SK-MEL-5 (cell line): ENCODE results near the gene PI4K2A. TPM values are rescaled to one million over a fixed set of nuclear protein-coding genes. Genes with fewer than 3 reads are reported as not detected.
A peak's percentile ranks its signal among the peaks of the same experiment; 100 is the strongest.
"Not testable (repeated sequence)": the region's sequence is repeated elsewhere in the genome, so short reads cannot be mapped to it uniquely, and the experiment has no call there.

Experiments
- DNase-seq: peaks from one replicate; pipeline ENCODE4 v3.0.0-alpha.2; 2016; ENCODE audit warnings: low read depth, low spot score
- in situ Hi-C: cut with HindIII; loops from 2 replicates; pipeline ENCODE4 v1.10.0; 2016; ENCODE audit warnings: low sequenced_read_pairs, high pct_unique_total_duplicates, low pct_unique_long_range_greater_than_20kb
- total RNA-seq: library from RNA; depleted of rRNA; stranded (reverse); fragments of >200 nt; shearing (Covaris generic); gene quantifications from 2 replicates; pipeline ENCODE4 v1.2.3, GENCODE V29; 2014

The PI4K2A gene
- total RNA-seq, 1 experiment from 2014 or later: 15.3 TPM

DNA sequence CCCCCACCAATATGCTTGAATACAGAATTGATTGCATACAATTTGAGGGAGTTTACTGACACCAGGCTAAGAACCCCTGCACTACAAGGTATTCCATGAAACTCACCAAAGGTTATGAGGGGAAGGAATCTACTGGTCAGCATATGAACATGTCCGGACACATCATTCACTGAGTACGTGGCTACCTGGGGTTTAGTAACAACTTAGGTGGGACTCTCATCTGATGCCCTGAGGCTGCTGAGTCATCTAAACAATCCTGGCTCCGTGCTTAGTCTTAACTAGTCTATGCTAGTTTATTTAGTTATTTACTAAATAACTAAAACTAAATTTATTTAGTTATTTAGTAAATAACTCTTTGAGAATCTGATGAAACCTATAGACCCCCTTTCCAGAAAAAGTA is 11.3 kb downstream of the PI4K2A start:
- in situ Hi-C loops: no loop called here
- no peak for DNase-seq

DNA sequence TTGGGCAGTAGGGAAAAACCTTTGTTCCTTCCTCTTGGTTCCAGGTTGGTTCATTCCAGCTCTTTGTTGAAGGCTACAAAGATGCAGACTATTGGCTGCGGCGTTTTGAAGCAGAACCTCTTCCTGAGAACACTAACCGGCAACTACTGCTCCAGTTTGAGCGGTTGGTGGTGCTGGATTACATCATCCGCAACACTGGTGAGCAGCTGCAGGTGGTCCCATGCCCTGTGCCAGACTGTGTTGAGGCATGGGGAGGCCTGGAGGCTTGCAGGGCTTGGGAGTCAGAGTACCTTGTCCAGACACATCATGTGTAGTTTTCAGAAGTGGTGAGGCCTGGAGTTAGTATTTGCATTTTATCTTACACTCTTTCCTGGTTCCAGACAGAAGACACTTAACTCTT is 16.3 kb downstream of the PI4K2A start:
- no peak for DNase-seq
- in situ Hi-C loops: no loop called here

DNA sequence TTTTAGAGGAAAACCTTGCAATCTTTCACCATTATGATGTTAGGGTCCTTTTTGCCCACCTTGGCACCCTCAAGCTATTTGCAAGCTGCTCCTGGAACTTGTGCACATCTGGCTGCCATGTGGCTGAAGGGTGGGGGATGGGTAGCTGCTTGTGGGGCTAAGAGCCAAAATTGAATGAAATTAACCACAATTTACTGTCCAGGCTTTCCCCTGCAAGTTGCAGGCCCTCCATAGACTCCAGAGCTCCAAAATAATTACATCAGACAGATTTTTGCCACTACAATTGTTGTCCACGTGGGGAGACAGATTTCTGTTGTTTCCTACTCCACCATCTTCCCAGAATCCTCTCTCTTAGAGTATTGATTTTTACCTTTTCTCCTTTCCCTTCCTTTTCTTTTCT is 19.1 kb downstream of the PI4K2A start:
- DNase-seq: no peak
- in situ Hi-C loops: no loop called here

DNA sequence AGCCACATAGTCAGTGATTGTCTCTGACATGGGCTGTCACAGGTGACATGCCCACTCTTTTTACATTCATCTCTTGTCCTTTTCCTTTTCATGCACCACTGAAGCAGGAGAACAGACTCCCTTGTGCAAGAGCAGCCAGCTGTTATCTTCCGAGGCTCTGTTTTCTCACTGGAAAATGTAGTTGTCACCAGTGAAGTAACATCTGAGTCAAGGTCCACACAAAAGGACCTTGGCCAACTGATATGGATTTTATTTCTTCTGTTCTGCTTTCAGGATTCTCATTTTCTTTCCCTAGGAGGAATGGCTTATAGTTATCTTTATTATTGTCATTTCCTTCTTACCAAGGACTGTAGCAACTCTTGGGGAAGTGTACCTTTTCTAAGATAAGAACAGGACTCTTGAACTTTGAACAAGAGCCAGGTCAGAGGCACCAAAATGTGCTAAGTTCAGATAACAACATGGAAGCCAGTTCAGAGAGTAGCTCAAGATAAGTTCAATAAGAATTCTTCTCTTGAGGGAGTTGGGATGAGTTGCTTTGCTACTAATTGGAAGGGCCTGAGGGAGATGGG is 23.9 kb downstream of the PI4K2A start:
- in situ Hi-C loops: no loop called here
- DNase-seq: no peak

DNA sequence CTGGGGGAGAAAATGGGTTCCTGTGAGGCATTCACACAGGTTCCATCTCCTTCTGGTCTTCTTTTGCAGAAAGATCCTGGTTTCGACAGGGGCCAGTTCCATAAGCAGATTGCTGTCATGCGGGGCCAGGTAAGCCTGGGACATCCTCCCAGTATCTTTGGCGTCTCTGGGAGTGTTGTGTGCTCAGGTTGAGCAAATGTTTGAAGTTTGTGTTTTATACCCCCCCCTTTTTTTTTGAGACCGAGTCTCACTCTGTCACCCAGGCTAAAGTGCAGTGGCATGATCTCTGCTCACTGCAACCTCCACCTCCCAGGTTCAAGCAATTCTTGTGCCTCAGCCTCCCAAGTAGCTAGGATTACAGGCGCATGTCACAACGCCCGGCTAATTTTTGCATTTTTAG is 26.5 kb downstream of the PI4K2A start:
- in situ Hi-C loops: no loop called here

DNA sequence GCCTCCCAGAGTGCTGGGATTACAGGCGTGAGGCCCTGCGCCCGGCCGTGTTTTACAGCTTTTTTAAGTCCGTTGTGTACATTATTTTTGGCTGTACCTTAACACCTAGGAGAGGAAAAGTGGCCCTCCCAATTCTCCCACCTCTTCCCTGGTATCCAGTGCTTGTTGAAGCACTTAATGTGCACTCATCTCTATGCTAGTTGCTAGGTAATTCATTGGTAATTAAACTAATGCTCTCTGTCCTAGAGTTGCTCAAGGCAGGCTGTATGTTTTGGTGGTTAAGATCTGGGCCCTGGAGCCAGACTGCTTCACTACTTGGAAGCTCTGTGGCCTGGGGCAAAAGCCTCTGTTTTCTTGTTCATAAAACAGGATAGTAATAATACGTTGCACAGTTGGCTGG is 27.0 kb downstream of the PI4K2A start:
- in situ Hi-C loops: no loop called here

More for the DNA sequence above, 26.5 kb downstream of the PI4K2A start:
- DNase-seq: no peak

DNA sequence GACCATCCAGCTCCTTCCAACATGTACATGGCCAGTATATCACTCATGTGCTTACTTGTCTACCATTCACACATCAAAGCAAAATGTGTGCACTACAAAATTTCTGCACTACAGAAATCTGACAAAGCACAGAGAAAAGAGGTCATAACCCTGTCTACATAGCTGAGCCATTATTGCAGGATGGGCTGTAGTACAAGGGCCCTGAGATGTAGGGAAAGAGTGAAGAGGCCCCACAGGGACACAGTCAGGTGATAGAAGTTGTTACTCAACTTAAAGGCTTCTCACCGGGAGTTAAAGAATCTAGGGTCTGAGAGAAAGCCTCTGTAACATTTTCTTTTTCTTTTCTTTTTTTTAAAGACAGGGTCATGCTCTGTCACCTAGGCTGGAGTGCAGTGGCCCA is 29.1 kb downstream of the PI4K2A start:
- DNase-seq: no peak
- in situ Hi-C loops: no loop called here

More for the DNA sequence above, 27.0 kb downstream of the PI4K2A start:
- no peak for DNase-seq

DNA sequence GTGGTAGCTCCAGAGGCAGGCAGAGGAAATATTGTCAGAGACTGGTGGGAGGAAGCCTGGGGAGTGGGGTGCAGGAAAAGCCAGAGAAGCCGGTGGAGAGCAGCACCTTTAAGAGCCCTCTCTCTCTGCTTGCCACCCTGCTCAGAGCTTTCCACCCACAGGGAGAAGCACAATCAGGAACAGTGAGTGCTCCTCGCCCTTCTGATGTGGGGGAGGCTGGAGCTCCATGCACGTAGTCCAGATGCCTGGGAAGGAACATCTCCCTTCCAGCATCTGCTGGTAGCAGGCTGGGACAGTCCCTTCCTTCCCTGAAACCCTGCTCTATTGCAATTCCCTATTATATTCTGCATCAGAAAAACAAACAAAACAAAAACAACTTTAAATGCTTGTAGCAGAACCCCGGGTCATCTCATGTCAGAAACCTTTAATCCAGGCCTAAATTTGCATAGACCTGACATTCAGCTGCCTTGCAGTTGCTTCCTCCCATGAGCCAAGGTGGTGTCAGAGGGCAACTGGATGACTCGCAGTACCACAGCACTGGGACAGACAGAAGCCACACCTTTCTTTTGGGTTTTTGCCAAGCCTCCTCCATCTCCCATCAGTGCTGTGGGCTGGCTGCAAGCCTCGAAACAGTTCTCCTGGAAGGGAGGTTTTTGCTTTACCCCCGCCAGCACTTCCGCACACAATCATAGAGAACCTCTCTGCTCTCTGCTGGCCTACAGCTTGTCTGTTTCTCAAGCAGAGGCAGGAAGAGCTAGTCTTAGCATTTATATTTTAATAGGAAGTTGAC is 33.5 kb downstream of the PI4K2A start:
- no peak for DNase-seq
- in situ Hi-C loops: no loop called here

DNA sequence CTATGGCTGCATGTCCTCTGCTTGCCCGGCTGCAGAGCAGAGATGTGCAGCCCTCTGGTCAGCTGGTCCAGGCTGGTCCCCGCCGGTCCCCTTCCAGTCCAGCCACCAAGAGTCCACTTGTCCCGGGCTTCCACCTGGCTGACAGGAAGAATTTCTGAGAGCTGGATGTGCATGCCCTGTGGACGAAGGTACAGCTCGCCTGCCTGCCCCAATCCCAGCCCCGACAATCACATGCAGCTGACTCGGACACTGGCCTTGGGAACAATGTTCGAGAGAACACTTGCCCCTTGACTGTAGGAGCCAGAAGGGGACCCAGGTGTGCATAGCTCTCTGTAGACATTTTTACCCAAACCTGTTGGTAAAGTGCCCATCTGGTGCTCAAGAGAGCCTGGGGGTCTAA is 34.8 kb downstream of the PI4K2A start:
- in situ Hi-C loops: no loop called here
- no peak for DNase-seq

DNA sequence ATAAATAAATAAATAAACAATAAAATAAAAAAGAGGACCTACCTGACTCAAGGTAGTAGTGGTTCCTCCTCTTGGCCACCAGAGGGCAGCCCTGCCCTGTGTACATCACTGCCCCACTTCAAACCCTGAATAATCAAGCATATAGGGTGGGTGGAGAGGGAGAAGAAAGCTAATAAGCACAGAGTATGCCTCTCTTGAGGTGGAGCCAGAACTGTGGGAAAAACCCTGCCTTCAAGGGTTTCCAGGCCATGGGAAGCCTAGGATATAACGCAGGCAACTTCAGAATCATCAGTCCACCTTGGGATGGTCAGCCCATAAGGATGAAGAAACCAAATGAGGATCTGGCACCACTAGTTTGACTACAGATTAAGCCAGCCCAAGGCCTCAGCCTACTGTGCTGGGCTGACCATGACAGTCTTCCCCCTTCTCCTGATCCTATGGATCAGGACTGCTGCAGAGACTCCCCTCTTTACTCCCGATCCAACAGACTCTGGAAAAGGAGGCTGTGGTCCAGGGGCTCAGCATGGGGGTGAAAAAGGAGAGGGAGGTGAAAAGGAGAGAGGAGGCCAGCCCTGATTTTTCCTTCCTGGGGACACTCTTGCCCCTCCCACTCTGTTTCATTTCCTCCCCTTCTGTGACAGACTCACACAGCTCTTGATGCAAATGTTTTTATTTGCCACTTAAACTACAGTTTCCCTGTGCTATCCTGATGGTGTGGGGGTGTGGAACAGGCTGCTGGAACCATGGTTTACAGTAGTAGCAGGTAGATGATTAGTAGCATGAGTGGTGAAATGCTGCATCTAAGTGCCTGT is 36.5 kb downstream of the PI4K2A start:
- in situ Hi-C loops: no loop called here
- DNase-seq: peak; percentile 65

DNA sequence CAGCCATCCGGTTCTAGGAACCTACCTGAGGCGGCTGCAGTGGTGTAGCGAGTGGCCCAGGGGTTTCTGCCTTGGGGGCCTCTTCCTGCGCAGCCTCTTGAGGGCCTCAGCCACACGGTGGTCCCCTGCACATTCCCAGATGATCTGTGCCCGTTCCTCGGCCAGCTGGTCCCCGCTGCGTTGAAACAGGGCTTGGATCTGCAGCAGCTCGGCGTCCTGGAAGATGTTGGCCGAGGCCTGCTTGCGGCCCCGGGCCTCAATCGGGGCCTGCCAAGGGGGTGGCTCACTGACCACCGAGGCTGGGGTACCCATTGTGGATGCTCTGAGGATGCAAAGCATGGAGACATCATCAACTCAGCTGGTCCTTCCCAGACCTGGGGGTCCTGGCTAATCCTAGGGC is 39.1 kb downstream of the PI4K2A start:
- in situ Hi-C loops: no loop called here
- no peak for DNase-seq

DNA sequence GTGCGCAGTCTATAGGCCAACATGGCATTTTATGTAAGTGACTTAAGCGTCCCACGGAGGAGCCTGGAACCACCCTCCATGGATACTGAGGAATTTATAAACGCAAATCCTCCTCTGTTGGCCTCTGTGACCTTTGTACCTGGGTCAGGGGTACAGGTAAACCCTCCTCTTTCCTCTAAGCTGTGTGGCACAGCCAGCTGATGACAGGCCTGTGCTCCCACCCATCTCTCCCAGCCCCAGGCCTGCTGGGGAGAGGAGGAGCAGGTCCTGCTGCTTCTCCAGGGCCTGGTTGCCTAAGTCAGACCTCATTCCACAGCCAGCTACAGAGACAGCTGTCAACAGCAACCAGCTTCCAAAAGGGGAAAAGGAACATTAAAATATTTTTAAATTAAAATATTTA is 41.6 kb downstream of the PI4K2A start:
- no peak for DNase-seq
- in situ Hi-C loops: no loop called here

DNA sequence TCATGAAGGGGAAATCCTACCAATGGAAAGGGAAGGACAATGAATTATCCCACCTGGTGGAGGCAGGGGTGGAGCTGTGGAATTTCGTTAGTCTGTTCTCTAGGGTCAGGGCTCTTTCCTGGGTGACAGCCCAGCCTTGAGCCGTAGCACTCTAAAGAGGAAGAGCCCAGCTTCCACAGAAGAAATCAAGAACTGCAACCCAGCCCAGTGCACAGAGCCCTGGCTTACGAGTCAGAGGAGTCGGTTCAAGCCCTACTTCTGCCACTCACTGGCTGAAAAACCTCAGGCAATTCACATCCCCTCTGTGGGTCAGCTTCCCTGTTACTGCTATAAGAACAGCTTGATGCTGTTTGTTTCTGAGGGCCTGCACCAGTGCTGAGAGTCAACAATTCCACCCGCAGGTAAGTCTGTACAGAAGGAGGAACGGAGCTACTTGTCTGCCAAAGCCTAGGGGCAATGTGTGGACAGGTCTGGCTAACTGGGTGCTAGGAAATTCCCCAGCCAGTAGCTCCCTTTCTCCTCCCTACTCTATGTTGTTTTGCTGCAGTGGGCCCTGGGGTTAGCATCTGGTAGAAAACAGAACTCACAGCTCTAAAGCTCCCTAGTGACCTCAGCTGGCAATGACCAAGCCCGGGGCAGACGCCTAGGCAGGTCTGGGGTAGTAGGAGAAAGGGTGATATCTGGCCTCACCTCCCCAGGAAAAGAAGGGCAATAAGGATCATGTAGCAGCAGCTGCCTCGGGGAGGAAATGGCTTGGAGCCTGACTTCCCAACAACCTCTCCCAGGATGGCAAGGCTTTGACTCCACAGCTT is 43.3 kb downstream of the PI4K2A start:
- DNase-seq: no peak
- in situ Hi-C loops: no loop called here

DNA sequence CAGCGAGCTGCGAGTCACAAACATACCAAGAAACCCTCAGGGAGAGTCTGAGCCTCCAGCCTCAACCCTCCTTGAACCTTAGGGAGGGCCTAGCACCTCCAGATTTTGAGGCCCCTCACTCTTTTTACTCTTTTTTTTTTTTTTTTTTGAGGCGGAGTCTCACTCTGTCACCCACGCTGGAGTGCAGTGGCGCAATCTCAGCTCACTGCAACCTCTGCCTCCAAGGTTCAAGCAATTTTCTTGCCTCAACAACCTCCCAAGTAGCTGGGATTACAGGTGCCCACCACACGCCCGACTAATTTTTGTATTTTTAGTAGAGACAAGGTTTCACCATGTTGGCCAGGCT is 43.9 kb downstream of the PI4K2A start:
- DNase-seq, in situ Hi-C loops: not testable (repeated sequence)

DNA sequence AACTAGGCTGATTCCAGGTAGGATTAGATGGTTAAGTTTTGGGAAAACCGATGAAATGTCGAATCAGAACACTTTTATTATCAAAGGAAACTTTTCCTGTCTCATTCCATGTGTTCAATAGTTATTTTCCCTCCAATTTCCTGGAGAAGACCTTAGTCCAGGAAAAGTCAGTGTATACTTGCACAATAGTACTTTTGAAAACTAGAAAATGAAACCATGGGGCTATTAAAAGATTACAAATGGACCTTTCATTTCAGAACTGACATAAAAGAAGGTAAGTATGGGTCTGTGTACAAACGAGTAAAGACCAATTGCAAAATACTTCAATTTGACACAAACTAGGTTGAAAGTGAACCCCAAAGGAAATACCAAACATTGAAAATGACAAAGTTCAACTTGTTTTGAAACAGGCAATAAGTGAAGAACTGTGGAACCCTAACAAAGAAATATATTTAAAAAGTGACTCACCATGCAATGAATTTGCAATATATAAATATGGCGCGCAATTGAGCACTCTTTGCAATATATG is 44.5 kb downstream of the PI4K2A start:
- DNase-seq: no peak
- in situ Hi-C loops: no loop called here

DNA sequence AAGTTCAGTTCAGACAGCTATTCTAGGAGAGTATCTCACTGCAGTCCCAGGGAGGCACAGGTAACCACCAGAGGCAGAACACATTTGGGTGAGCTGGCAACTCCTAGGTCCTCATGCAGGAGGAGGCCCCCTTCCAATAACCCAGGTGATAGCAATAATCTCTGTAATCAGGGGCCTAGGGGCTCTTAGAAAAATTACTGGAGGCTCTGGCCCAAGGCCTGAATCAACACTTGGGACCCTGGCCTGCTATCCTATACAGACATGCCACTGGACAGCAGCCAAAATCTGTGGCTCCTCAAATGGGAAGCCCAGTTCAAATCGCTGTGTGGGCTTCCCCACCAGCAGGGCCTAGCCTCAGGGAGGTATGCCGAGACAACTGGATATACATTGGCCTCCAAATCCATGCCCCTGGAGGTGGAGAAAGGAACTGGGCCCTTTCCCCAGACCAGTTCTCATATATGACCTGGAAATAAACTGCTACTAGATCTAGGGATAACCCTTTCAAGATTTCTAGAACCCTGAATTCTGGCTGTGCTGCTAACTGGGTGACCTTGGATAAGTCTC is 45.0 kb downstream of the PI4K2A start:
- peak; percentile 71 for DNase-seq
- in situ Hi-C loops: no loop called here

DNA sequence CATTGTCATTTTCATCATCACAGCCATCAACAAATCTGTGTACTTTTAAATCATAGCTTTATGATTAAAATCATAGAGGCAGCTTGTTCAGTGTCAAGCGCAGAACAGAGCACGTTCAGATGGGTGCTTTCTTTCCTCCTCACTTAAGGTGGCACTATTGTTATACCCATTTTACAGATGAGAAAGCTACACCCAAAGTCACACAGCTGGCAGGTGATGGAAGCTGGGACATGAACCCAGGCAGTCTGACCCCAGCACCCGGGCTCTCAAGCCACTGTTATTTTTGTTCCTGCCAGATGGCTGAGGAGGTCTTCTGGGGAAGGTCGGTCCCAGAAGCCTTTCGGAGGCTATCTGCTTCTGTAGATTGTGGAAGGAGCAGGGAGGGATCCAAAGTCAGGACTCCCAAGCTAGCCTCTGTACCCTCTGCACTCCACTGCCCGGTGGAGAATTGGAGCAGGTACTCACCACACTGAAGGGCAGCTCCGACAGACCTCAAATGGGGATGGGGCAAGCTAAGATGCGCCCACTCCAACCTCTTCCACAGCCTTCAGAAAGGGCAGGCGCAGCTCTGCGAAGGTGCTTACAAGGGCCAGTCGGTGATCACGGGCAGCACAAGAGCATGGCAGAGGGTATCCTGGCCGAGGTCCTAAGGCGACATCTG is 46.0 kb downstream of the PI4K2A start:
- DNase-seq: no peak
- in situ Hi-C loops: no loop called here
